ENCODE measurements around the gene SHISA9.

DNA sequence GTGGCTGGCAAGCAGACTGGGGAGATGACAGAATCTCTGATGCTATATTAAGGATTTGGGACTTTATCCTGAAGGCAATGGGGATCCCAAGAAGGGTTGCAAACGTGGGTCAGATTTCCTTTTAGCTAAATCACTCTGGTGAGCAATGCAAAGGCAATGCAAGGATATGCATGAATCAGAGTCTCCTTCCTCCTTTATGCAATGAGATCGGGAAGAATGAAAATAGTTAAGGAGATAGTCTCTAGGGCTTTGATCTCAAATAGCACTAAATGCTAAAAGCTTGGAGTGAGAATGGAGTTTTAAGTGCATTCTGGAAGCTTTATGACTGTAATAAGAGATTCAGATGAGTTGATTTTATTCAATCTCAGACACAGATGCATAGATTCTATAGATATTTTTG is 27.2 kb upstream of the SHISA9 start:
- no peak for TF ChIP-seq EZH2phosphoT487 (IDR thresholded peaks at IDR 0.05; ENCODE audit: borderline replicate concordance, low read length)
- TF ChIP-seq, protein P1, sequence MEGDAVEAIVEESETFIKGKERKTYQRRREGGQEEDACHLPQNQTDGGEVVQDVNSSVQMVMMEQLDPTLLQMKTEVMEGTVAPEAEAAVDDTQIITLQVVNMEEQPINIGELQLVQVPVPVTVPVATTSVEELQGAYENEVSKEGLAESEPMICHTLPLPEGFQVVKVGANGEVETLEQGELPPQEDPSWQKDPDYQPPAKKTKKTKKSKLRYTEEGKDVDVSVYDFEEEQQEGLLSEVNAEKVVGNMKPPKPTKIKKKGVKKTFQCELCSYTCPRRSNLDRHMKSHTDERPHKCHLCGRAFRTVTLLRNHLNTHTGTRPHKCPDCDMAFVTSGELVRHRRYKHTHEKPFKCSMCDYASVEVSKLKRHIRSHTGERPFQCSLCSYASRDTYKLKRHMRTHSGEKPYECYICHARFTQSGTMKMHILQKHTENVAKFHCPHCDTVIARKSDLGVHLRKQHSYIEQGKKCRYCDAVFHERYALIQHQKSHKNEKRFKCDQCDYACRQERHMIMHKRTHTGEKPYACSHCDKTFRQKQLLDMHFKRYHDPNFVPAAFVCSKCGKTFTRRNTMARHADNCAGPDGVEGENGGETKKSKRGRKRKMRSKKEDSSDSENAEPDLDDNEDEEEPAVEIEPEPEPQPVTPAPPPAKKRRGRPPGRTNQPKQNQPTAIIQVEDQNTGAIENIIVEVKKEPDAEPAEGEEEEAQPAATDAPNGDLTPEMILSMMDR (IDR thresholded peaks at IDR 0.05; ENCODE audit: low read depth, low read length, poor library complexity, severe bottlenecking), result no peak
